SK-N-SH (cell line): ENCODE results near the gene CNGA3.

Source experiments
- CTCF ChIP-seq: fragments of 200-600 bp; sonication (generic); IDR thresholded peaks from 2 replicates; pipeline ENCODE4 v1.6.1; 2017; ENCODE audit warnings: antibody characterized with exemption, mild to moderate bottlenecking, moderate library complexity
- SMC3 ChIP-seq: IDR thresholded peaks from 2 replicates; pipeline ENCODE4 v1.6.1; 2012; ENCODE audit warnings: low read depth, low read length, improper control_type of control experiment

DNA sequence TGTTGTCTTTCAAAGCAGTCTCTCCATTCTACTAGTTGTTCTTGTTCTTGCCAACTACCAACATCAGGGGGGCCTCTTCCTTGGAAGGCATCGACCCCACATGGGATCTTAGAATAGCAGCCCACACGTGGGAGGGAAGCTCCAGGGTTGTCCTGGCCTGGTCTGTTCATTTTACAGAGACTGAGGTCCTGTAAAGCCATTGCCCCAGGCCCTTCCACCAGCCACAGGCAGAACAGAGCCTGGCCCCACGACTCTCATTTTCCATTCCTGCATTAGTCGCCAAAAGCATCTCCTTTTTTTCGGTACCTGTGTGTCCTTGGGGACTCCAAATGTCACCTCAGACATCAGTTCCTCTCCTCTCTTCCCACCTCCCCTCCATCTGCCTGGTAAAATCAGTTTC lies 28.0 kb downstream of the CNGA3 start:
- no peak for TF ChIP-seq SMC3
- no peak for TF ChIP-seq CTCF
